ENCODE results near the gene PGAM5. TPM values are rescaled to one million over a fixed set of nuclear protein-coding genes. Genes with fewer than 3 reads are reported as not detected.

Gene PGAM5
- polyA plus RNA-seq, 1 experiment: 8.9 TPM

- TF ChIP-seq CTCF (IDR thresholded peaks at IDR 0.05; ENCODE audit: low read depth, low read length): no peak
- Histone ChIP-seq H3K27ac (ENCODE audit: low read depth, low read length) (no peak overlapping the region), H3K9me3 (ENCODE audit: control insufficient read depth, insufficient read depth, low read length) (peaks cover 14% of the 10 kb centered on the region), H3K27me3 (ENCODE audit: control insufficient read depth, insufficient read depth, low read length) (no peaks in the 10 kb centered on the region), H3K4me3 (ENCODE audit: low read depth, low read length) (no peak overlapping the region)
- POLR2A ChIA-PET: no interaction called here
- CTCF ChIA-PET: no interaction called here
- no peak for DNase-seq (ENCODE audit: low read depth, low spot score)
Measured at GRCh38 chr12:132729541-132730320, 19.1 kb downstream of the PGAM5 start.

GRCh38 chr12:132730353-132730752, 19.7 kb downstream of the PGAM5 start:
- H3K9me3 ChIP-seq (ENCODE audit: control insufficient read depth, insufficient read depth, low read length): peaks cover 14% of the 10 kb centered on the region
- H3K27me3 ChIP-seq (ENCODE audit: control insufficient read depth, insufficient read depth, low read length): no peaks in the 10 kb centered on the region
- no peak overlapping the region for H3K4me3 ChIP-seq (ENCODE audit: low read depth, low read length)
- DNase-seq (ENCODE audit: low read depth, low spot score): no peak
- TF ChIP-seq CTCF (IDR thresholded peaks at IDR 0.05; ENCODE audit: low read depth, low read length): no peak
- ChIA-PET POLR2A (no interaction called here), CTCF (no interaction called here)
- no peak overlapping the region for H3K27ac ChIP-seq (ENCODE audit: low read depth, low read length)

- POLR2A ChIA-PET: no interaction called here
- Histone ChIP-seq H3K27me3 (ENCODE audit: control insufficient read depth, insufficient read depth, low read length) (no peaks in the 10 kb centered on the region), H3K27ac (ENCODE audit: low read depth, low read length) (no peak overlapping the region), H3K9me3 (ENCODE audit: control insufficient read depth, insufficient read depth, low read length) (peaks cover 17% of the 10 kb centered on the region), H3K4me3 (ENCODE audit: low read depth, low read length) (no peak overlapping the region)
- no peak for DNase-seq (ENCODE audit: low read depth, low spot score)
- TF ChIP-seq CTCF (IDR thresholded peaks at IDR 0.05; ENCODE audit: low read depth, low read length): no peak
- CTCF ChIA-PET: no interaction called here
Measured at GRCh38 chr12:132731574-132731973, 20.9 kb downstream of the PGAM5 start.

- POLR2A ChIA-PET: no interaction called here
- no peak overlapping the region for H3K4me3 ChIP-seq (ENCODE audit: low read depth, low read length)
- no peak for DNase-seq (ENCODE audit: low read depth, low spot score)
- no peak for TF ChIP-seq CTCF (IDR thresholded peaks at IDR 0.05; ENCODE audit: low read depth, low read length)
- CTCF ChIA-PET: no interaction called here
- H3K27me3 ChIP-seq (ENCODE audit: control insufficient read depth, insufficient read depth, low read length): no peaks in the 10 kb centered on the region
- H3K27ac ChIP-seq (ENCODE audit: low read depth, low read length): peak overlapping the region; percentile 21
- peaks cover 17% of the 10 kb centered on the region for H3K9me3 ChIP-seq (ENCODE audit: control insufficient read depth, insufficient read depth, low read length)
Measured at GRCh38 chr12:132734206-132734605, 23.6 kb downstream of the PGAM5 start.

- Histone ChIP-seq H3K4me3 (ENCODE audit: low read depth, low read length) (no peak overlapping the region), H3K27ac (ENCODE audit: low read depth, low read length) (no peak overlapping the region), H3K9me3 (ENCODE audit: control insufficient read depth, insufficient read depth, low read length) (peaks cover 7% of the 10 kb centered on the region; the same call in 1 of the 2 replicates), H3K27me3 (ENCODE audit: control insufficient read depth, insufficient read depth, low read length) (no peaks in the 10 kb centered on the region)
- CTCF ChIA-PET: no interaction called here
- TF ChIP-seq CTCF (IDR thresholded peaks at IDR 0.05; ENCODE audit: low read depth, low read length): no peak
- DNase-seq (ENCODE audit: low read depth, low spot score): no peak
- POLR2A ChIA-PET: no interaction called here
Measured at GRCh38 chr12:132735496-132735895, 24.9 kb downstream of the PGAM5 start.
